Activated gamma-delta T cell treated with Interleukin-2 at 50 U/mL for 16 hours (primary cell): ENCODE results near the gene ACTN3.
"Not testable (repeated sequence)": the region's sequence is repeated elsewhere in the genome, so short reads cannot be mapped to it uniquely, and the experiment has no call there.

ENCODE experiments used
- DNase-seq: peaks from one replicate; pipeline ENCODE4 v3.0.0-alpha.2; 2020

ACTN3 gene

DNA sequence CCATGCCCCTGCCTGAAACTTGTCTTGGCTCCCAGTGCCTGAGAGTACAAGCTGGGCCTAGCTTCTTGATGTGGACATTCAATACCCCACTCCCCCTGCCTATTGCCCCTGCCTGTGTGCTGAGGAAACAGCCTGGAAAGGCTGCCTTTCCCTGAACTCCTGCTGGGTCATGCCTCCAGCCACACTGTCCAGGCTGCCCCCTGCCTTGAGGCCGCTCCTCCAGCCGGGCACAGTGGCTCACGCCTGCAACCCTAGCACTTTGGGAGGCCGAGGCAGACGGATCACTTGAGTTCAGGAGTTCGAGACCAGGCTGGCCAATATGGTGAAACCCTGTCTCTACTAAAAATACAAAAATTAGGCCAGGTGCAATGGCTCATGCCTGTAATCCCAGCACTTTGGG is 56.4 kb downstream of the ACTN3 start:
- no peak for DNase-seq

DNA sequence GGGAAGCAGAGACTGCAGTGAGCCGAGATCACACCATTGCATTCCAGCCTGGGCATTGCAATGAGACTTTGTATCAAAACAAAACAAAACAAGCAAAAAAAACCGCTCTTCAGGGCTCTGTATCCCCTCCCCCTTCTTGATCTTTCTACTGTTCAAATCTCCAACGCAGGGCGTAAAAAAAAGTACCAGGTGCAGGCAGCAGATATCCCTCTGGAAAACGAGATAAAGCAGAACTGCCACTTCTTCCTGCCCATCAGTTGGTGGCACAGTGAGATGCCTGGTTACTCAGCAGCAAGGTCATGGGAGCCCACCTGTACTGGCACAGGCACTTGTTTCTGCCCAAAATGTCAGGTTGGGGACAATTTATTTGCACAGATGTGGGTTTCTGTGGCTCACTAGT is 57.5 kb downstream of the ACTN3 start:
- DNase-seq: no peak

DNA sequence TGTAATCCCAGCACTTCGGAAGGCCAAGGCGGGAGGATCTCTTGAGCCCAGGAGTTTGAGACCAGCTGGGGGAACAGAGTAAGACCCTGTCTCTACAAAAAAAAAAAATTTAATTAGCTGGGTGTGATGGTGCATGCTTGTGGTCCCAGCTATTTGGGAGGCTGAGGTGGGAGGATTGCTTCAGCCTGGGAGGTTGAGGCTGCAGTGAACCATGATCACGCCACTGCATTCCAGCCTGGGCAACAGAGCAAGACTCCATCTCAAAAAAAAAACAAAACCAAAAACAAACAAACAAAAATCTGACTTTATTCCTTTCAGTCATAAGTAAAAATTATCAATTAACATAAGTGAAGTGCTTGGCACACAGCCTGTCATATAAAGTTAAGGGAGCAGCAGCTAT is 59.9 kb downstream of the ACTN3 start:
- DNase-seq: not testable (repeated sequence)

DNA sequence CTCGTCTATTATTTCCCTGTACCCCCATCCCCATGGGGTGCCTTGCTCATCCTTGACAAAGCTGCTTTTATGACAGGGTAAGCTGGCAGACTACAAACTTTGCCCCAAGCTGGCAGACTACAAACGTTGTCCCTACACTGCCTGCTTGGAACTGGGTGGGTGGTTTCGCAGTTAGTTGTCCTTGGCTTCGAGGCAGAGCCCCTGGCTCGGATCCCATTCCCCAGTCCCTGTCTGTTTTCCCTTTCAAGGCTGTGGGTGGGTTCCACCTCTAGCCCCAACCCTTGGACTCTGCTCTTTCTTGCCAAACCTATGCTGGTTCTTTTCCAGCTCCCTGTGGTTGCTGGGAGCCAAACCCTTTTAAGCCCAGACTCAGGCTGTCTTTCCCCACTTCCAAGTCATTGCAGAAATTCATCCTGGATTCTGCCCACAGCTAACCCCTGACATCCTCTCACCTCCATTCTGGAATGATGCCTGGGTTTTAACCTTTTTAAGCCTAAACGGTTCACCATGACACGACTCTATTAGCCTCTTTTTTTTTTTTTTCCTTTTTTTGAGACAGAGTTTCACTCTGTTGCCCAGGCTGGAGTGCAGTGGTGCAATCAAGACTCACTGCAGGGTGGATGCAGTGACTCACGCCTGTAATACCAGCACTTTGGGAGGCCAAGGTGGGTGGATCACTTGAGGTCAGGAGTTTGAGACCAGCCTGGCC is 60.6 kb downstream of the ACTN3 start:
- DNase-seq: no peak

DNA sequence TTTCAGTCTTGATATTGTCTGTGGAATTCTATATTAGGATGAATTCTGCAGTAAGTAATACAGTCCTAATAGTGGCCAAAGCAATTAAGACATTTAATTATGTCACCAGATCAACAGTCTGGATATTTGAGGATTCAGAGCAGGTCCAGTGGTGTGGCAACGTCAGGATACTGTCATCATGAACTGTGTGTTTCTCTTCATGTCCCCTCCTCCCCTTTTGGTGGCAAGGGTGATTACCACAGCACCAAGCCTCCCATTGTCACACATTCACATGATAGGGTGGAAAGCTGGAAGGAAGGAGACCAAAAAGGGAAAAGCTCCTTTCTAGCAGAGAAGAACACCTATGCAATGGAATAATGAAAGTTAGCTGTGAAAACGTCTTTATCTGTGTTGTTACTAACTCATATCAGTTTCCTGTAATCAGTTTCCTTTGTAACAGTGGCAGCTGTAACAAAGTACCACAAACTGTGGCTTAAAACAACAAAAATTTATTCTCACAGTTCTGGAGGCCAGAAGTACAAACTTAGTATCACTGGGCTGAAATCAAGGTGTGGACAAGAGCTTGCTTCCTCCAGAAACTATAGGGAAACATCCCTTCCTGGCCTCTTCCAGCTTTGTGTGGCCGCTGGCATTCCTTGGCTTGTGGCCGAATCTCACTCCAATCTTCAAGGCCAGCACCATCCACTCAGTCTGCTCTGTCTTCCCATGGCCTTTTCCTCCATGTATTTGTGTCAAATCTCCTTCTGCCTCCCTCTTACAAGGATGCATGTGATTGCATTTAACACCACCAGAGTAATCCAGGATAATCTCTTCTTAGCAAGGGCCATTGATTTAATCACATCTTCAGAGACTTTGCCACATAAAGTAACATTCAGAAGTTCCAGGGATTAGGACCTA is 63.3 kb downstream of the ACTN3 start:
- DNase-seq: no peak

DNA sequence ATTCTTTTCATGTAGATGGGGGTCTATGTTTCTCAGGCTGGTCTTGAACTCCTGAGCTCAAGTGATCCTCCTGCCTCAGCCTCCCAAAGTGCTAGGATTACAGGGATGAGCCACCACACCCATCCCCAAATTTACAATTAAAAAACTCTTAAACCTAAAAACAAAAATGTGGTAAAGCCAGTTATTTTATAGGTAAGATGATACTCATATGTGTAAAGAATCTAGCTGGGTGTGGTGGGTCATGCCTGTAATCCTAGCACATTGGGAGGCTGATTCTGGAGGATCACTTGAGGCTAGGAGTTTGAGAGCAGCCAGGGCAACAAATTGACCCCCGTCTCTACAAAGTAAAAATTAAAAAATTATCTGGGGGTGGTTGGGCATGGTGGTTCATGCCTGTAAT is 65.8 kb downstream of the ACTN3 start:
- no peak for DNase-seq
